GM19468 (cell line): ENCODE results near the gene RWDD4.
"Not testable (repeated sequence)": the region's sequence is repeated elsewhere in the genome, so short reads cannot be mapped to it uniquely, and the experiment has no call there.

Experiments used
- ATAC-seq: cut with Tn5 transposase; IDR thresholded peaks from one replicate; pipeline ENCODE4 v1.9.1; 2021; ENCODE audit warnings: mild to moderate bottlenecking, moderate library complexity, moderate number of reproducible peaks; ENCODE audit not compliant: unreplicated experiment; ENCODE audit errors: extremely low read depth

Gene RWDD4

GRCh38 chr4:183636923-183637322 lies 22.1 kb downstream of the RWDD4 start:
- ATAC-seq: no peak

GRCh38 chr4:183636503-183636902 lies 22.5 kb downstream of the RWDD4 start:
- ATAC-seq: no peak

- ATAC-seq: no peak
These were observed 23.2 kb downstream of the RWDD4 start for GRCh38 chr4:183635741-183636140.

GRCh38 chr4:183635321-183635720 lies 23.7 kb downstream of the RWDD4 start:
- no peak for ATAC-seq

- ATAC-seq: no peak
These were observed 25.2 kb downstream of the RWDD4 start for GRCh38 chr4:183633476-183634400.

- ATAC-seq: no peak
These were observed 26.3 kb downstream of the RWDD4 start for GRCh38 chr4:183632689-183633088.

- no peak for ATAC-seq
These were observed 27.3 kb downstream of the RWDD4 start for GRCh38 chr4:183631577-183632198.

- ATAC-seq: no peak
These were observed 30.9 kb downstream of the RWDD4 start for GRCh38 chr4:183627979-183628588.

GRCh38 chr4:183627286-183627685 lies 31.7 kb downstream of the RWDD4 start:
- not testable (repeated sequence) for ATAC-seq

GRCh38 chr4:183626168-183626567 lies 32.8 kb downstream of the RWDD4 start:
- no peak for ATAC-seq

GRCh38 chr4:183624548-183624947 lies 34.4 kb downstream of the RWDD4 start:
- no peak for ATAC-seq

GRCh38 chr4:183621875-183622274 lies 37.1 kb downstream of the RWDD4 start:
- ATAC-seq: no peak

- ATAC-seq: no peak
These were observed 38.6 kb downstream of the RWDD4 start for GRCh38 chr4:183620421-183620820.

- no peak for ATAC-seq
These were observed 40.3 kb downstream of the RWDD4 start for GRCh38 chr4:183618681-183619080.

GRCh38 chr4:183617075-183617474 lies 41.9 kb downstream of the RWDD4 start:
- no peak for ATAC-seq

- no peak for ATAC-seq
These were observed 46.4 kb downstream of the RWDD4 start for GRCh38 chr4:183612329-183613250.

- ATAC-seq: no peak
These were observed 47.7 kb downstream of the RWDD4 start for GRCh38 chr4:183611210-183611830.

GRCh38 chr4:183610613-183611012 lies 48.4 kb downstream of the RWDD4 start:
- ATAC-seq: no peak

- no peak for ATAC-seq
These were observed 49.0 kb downstream of the RWDD4 start for GRCh38 chr4:183610033-183610432.

GRCh38 chr4:183609151-183609550 lies 49.8 kb downstream of the RWDD4 start:
- no peak for ATAC-seq
